A549 (cell line): ENCODE data around the gene TMEM231.

ENCODE experiments used
- EHMT2 ChIP-seq: fragments of 200-600 bp; sonication (generic); IDR thresholded peaks from 2 replicates; pipeline ENCODE4 v1.6.1; 2016; ENCODE audit warnings: antibody characterized with exemption, low read depth, mild to moderate bottlenecking, moderate library complexity
- MAFK ChIP-seq: fragments of 450-650 bp; IDR thresholded peaks from 2 replicates; pipeline ENCODE4 v1.6.1; 2014; ENCODE audit not compliant: partially characterized antibody
- PHF8 ChIP-seq: fragments of 200-600 bp; sonication (generic); IDR thresholded peaks from 2 replicates; pipeline ENCODE4 v1.6.1; 2016; ENCODE audit warnings: low read depth, mild to moderate bottlenecking, antibody characterized with exemption, moderate library complexity, borderline replicate concordance
- POLR2A ChIP-seq: IDR thresholded peaks from 2 replicates; pipeline ENCODE4 v1.6.1; 2012; ENCODE audit warnings: mild to moderate bottlenecking, low read length
- RAD21 ChIP-seq, 2 experiments: fragments of >200 bp in 1 of 2; sonication (Bioruptor Twin) in 1 of 2; formaldehyde crosslinking in 1 of 2; IDR thresholded peaks in 1 of 2; conservative IDR thresholded peaks in 1 of 2; 2 replicates in 1 of 2; 3 replicates in 1 of 2; pipeline ENCODE4 v1.6.1; 2012 to 2018; ENCODE audit warnings: inconsistent platforms in 1 of 2
- TF ChIP-seq, protein P1 (sequence below): fragments of >200 bp; sonication (Bioruptor Twin); formaldehyde crosslinking; IDR thresholded peaks from 3 replicates; pipeline ENCODE4 v1.5.1; 2016
- TF ChIP-seq, protein P2 (sequence below): fragments of 250-450 bp; sonication (Bioruptor Pico); IDR thresholded peaks from 2 replicates; pipeline ENCODE4 v1.5.0; 2021; ENCODE audit warnings: mild to moderate bottlenecking, moderate library complexity, borderline replicate concordance

DNA sequence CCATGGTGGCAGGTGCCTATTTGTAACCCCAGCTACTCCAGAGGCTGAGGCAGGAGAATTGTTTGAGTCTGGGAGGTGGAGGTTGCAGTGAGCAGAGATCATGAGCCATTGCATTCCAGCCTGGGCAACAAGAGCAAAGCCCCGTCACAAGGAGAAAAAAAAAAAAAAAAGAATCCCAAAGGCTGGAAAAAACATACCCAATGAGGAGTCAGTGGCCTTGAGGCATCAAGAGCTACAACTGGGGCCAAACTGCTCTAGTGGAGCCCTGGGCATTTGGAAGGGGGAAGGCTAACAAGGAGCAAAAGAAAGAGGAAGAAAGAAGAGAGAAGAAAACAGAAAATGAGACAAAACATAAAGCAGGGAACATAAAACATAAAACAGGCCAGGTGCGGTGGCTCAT is 67.7 kb downstream of the TMEM231 start:
- no peak for TF ChIP-seq EHMT2
- TF ChIP-seq, protein P1, sequence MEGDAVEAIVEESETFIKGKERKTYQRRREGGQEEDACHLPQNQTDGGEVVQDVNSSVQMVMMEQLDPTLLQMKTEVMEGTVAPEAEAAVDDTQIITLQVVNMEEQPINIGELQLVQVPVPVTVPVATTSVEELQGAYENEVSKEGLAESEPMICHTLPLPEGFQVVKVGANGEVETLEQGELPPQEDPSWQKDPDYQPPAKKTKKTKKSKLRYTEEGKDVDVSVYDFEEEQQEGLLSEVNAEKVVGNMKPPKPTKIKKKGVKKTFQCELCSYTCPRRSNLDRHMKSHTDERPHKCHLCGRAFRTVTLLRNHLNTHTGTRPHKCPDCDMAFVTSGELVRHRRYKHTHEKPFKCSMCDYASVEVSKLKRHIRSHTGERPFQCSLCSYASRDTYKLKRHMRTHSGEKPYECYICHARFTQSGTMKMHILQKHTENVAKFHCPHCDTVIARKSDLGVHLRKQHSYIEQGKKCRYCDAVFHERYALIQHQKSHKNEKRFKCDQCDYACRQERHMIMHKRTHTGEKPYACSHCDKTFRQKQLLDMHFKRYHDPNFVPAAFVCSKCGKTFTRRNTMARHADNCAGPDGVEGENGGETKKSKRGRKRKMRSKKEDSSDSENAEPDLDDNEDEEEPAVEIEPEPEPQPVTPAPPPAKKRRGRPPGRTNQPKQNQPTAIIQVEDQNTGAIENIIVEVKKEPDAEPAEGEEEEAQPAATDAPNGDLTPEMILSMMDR, result no peak
- no peak for TF ChIP-seq POLR2A
- TF ChIP-seq PHF8, result no peak
- TF ChIP-seq, protein P2, sequence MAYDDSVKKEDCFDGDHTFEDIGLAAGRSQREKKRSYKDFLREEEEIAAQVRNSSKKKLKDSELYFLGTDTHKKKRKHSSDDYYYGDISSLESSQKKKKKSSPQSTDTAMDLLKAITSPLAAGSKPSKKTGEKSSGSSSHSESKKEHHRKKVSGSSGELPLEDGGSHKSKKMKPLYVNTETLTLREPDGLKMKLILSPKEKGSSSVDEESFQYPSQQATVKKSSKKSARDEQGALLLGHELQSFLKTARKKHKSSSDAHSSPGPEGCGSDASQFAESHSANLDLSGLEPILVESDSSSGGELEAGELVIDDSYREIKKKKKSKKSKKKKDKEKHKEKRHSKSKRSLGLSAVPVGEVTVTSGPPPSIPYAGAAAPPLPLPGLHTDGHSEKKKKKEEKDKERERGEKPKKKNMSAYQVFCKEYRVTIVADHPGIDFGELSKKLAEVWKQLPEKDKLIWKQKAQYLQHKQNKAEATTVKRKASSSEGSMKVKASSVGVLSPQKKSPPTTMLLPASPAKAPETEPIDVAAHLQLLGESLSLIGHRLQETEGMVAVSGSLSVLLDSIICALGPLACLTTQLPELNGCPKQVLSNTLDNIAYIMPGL (CRISPR knock-in tag), result no peak
- no peak for TF ChIP-seq RAD21 (conservative IDR thresholded peaks at IDR 0.05 in 1 of 2, IDR thresholded peaks at IDR 0.05 in 1 of 2)
- TF ChIP-seq MAFK, result no peak
